Heart right ventricle (tissue), 16 donors: Measurements from ENCODE around the gene CLEC9A. TPM values are rescaled to one million over a fixed set of nuclear protein-coding genes. Genes with fewer than 3 reads are reported as not detected.
A peak's percentile ranks its signal among the peaks of the same experiment; 100 is the strongest.

Experiments used
- ATAC-seq, 8 donors: fragments of 200-7000 bp; cut with Tn5 transposase; one replicate each; pipeline ENCODE4 v1.9.1; 2020; ENCODE audit warnings: mild to moderate bottlenecking in 8 of 8, moderate library complexity in 8 of 8, moderate number of reproducible peaks in 1 of 8
- DNase-seq, 2 donors: peaks; one replicate each; pipeline ENCODE4 v3.0.0-alpha.2; 2020
- H3K27ac ChIP-seq, 10 donors: fragments of 200-600 bp; sonication (generic) in 2 of 10; one replicate each; pipeline versions ENCODE4 v1.5.0 to v1.8.0; 2020 to 2022; ENCODE audit warnings: mild to moderate bottlenecking in 3 of 10
- H3K27me3 ChIP-seq, 7 donors: fragments of 200-600 bp; one replicate each; pipeline ENCODE4 v1.8.0; 2021 to 2022; ENCODE audit warnings: mild to moderate bottlenecking in 2 of 7
- H3K36me3 ChIP-seq, 9 donors: fragments of 200-600 bp; sonication (generic) in 1 of 9; one replicate each; pipeline versions ENCODE4 v1.5.0 to v1.8.0; 2020 to 2022; ENCODE audit warnings: mild to moderate bottlenecking in 2 of 9
- H3K4me1 ChIP-seq, 9 donors: fragments of 200-600 bp; sonication (generic) in 1 of 9; one replicate each; pipeline versions ENCODE4 v1.5.0 to v1.8.0; 2020 to 2022; ENCODE audit warnings: mild to moderate bottlenecking in 4 of 9
- H3K4me3 ChIP-seq, 10 donors: fragments of 200-600 bp; sonication (generic) in 2 of 10; one replicate each; pipeline versions ENCODE4 v1.5.0 to v1.8.0; 2020 to 2022; ENCODE audit warnings: mild to moderate bottlenecking in 7 of 10, moderate library complexity in 2 of 10
- H3K9me3 ChIP-seq, 11 donors: fragments of 200-600 bp in 10 of 11; sonication (generic) in 2 of 11; one replicate each; pipeline versions ENCODE4 v1.5.0 to v1.8.0; 2013 to 2022; ENCODE audit warnings: mild to moderate bottlenecking in 2 of 11, control low read depth in 1 of 11, moderate library complexity in 1 of 11
- WGBS, 2 donors: extraction: QIAGEN DNeasy Blood & Tissue Kit; methylation state at CpG; one replicate each; pipeline ENCODE4 v1.1.7; 2013; ENCODE audit warnings: inconsistent platforms in 1 of 2; 5-methylcytosine and 5-hydroxymethylcytosine counted together
- intact Hi-C, 10 donors: fragments of 100-400 bp; cut with DNase I; formaldehyde crosslinking; loops; one replicate each; pipeline versions ENCODE4 v1.11.1 to v1.14.2; 2022
- polyA plus RNA-seq, 2 donors: library from polyadenylated mRNA; stranded (reverse); fragments of 200-250 nt; gene quantifications; one replicate each; pipeline ENCODE4 v1.2.3, GENCODE V29; 2013
- total RNA-seq, 10 donors: library from RNA; stranded (reverse); fragmentation: NEBNext Ultra II Directional in 3 of 10; extraction: Animal tissue kit (Norgen Biotek cat#: 25700) in 3 of 10; gene quantifications; one replicate each; pipeline versions ENCODE4 v1.2.1 to v1.2.4, GENCODE V29; 2021 to 2023
- TF ChIP-seq, protein P1 (sequence below), 9 donors: fragments of 200-600 bp; sonication (generic) in 2 of 9; IDR thresholded peaks; one replicate each; pipeline versions ENCODE4 v1.5.0 to v1.8.0; 2021 to 2022; ENCODE audit warnings: antibody characterized with exemption in 9 of 9, mild to moderate bottlenecking in 5 of 9, moderate library complexity in 1 of 9
- donor health status: Arrhythmogenic right ventricular cardiomyopathy.
- donor health status: ischemic (EF 13 %, LVEDD 7.1; RV severe dilation, severe dysfunction).
- donor health status: healthy with polysubstance abuse.
- donor health status: DM: no; HTN: yes; CAD: no.
- donor health status: DM: no; HTN: no; CAD: no.
- donor health status: ischemic (EF 25% LVEDD 6.9; RV normal size, moderate dysfunction).
- donor health status: ischemic (EF 25% LVEDD 5.7; RV mildly dilated, moderate dysfunction).
- donor health status: healthy.
- donor health status: DM: yes; HTN: yes; CAD: no.
- donor health status: Ischemic cardiomyopathy.
- donor health status: ischemic (EF 35%, LVEDD 5.7; RV mildly dilated, moderate dysfunction).
- donor health status: nonischemic (EF 11% LVEDD 7.7; RV severe dilation, severe dysfunction).
- donor health status: DM: yes; HTN: yes; CAD: no.
- donor health status: PGD.
- donor health status: ischemic (EF 29% LVEDD 5.4; RV normal size, mild dysfunction).
- donor health status: nonischemic (EF 23%, LVEDD 6.1; RV moderate dilation, normal function).

CLEC9A gene
- total and polyA plus RNA-seq, 12 donors = 0.04 to 0.37 (median 0.18) TPM; not detected in 8

DNA sequence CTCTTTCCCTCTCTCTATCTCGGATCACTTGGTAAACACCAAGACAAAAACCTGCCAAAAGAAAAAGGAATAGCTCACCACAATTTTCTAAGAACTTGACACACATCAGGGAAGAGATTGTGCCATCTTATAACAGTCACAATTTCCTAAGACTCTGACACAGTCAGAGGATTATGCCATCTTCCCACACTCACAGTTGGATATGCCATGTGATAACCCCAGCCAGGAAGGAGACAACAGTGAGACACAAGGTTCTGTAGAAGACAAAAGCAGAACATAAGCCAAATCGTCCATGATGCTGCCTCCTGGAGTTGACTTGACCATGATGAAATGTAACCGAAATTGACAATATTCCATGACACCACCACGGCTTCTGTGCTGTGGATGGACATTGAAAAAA is 2.8 kb upstream of the CLEC9A start:
- WGBS, 2 donors = 66 to 67% methylated on average over 4 of the region's 4 CpGs
- TF ChIP-seq, protein P1, sequence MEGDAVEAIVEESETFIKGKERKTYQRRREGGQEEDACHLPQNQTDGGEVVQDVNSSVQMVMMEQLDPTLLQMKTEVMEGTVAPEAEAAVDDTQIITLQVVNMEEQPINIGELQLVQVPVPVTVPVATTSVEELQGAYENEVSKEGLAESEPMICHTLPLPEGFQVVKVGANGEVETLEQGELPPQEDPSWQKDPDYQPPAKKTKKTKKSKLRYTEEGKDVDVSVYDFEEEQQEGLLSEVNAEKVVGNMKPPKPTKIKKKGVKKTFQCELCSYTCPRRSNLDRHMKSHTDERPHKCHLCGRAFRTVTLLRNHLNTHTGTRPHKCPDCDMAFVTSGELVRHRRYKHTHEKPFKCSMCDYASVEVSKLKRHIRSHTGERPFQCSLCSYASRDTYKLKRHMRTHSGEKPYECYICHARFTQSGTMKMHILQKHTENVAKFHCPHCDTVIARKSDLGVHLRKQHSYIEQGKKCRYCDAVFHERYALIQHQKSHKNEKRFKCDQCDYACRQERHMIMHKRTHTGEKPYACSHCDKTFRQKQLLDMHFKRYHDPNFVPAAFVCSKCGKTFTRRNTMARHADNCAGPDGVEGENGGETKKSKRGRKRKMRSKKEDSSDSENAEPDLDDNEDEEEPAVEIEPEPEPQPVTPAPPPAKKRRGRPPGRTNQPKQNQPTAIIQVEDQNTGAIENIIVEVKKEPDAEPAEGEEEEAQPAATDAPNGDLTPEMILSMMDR (IDR thresholded peaks at IDR 0.05) = no peak

GRCh38 chr12:10031321-10031720 is 839 bp downstream of the CLEC9A start:
- intact Hi-C loops = loop anchor here in 4 of 10 donors (5.0 kb wide), 3 partner anchors 106 to 156 kb away; no protein-coding TSS in a partner anchor
- 71 to 72% methylated on average over 4 of the region's 4 CpGs for WGBS, 2 donors
- Histone ChIP-seq H3K27ac (no peak overlapping the region), H3K4me1 (peaks cover 0 to 18% (median 0%) of the 10 kb centered on the region in 9 donors), H3K36me3 (no peaks in the 10 kb centered on the region), H3K27me3 (no peaks in the 10 kb centered on the region), H3K9me3 (no peaks in the 10 kb centered on the region), H3K4me3 (no peak overlapping the region)
- DNase-seq (no peak), ATAC-seq (no peak)
- TF ChIP-seq, protein P1 (IDR thresholded peaks at IDR 0.05) = no peak

More for the DNA sequence above, 2.8 kb upstream of the CLEC9A start:
- H3K9me3 ChIP-seq = no peaks in the 10 kb centered on the region
- H3K4me1 ChIP-seq = peaks cover 0 to 9% (median 0%) of the 10 kb centered on the region in 9 donors
- H3K4me3 ChIP-seq = no peak overlapping the region
- H3K36me3 ChIP-seq = no peaks in the 10 kb centered on the region
- intact Hi-C loops = no loop called here
- peaks cover 0 to 2% (median 0%) of the 10 kb centered on the region in 7 donors for H3K27me3 ChIP-seq
- peak overlapping the region in 1 of 10 donors; percentile 69 for H3K27ac ChIP-seq
- ATAC-seq (peak in 2 of 8 donors; percentile 39 to 65), DNase-seq (no peak)

- Histone ChIP-seq H3K27me3 (no peaks in the 10 kb centered on the region), H3K4me3 (no peak overlapping the region), H3K4me1 (peaks cover 0 to 18% (median 0%) of the 10 kb centered on the region in 9 donors), H3K36me3 (no peaks in the 10 kb centered on the region), H3K27ac (no peak overlapping the region), H3K9me3 (no peaks in the 10 kb centered on the region)
- 64 to 69% methylated on average over 5 of the region's 5 CpGs for whole genome bisulfite sequencing, 2 donors
- DNase-seq = no peak
- intact Hi-C loops = loop anchor here in 4 of 10 donors (5.0 kb wide), 3 partner anchors 106 to 156 kb away; no protein-coding TSS in a partner anchor
- no peak for ATAC-seq
- TF ChIP-seq, protein P1 (IDR thresholded peaks at IDR 0.05) = no peak
Measured at GRCh38 chr12:10031771-10032175, 1.3 kb downstream of the CLEC9A start.

GRCh38 chr12:10033783-10034545 is 3.5 kb downstream of the CLEC9A start:
- ATAC-seq = no peak
- no peaks in the 10 kb centered on the region for H3K9me3 ChIP-seq
- H3K27ac ChIP-seq = peak overlapping the region in 1 of 10 donors; percentile 3
- intact Hi-C loops = loop anchor here (1.0 to 5.0 kb wide), 7 partner anchors 103 to 153 kb away; no protein-coding TSS in a partner anchor
- no peaks in the 10 kb centered on the region for H3K36me3 ChIP-seq
- no peaks in the 10 kb centered on the region for H3K27me3 ChIP-seq
- H3K4me1 ChIP-seq = peaks cover 0 to 12% (median 0%) of the 10 kb centered on the region in 9 donors
- TF ChIP-seq, protein P1 (IDR thresholded peaks at IDR 0.05) = peak; percentile 41 to 81 (median 64)
- WGBS, 2 donors = 69 to 77% methylated on average over 1 of the region's 1 CpG
- H3K4me3 ChIP-seq = no peak overlapping the region
- no peak for DNase-seq
